RCC 7860 (cell line): ENCODE data around the gene PMEPA1.

ENCODE experiments used
- DNase-seq: peaks from one replicate; pipeline ENCODE4 v3.0.0-alpha.2; 2015; ENCODE audit warnings: low spot score
- FAIRE-seq: peaks from 2 replicates; lab custom pipeline; 2012; peaks lifted over from hg19 to GRCh38; lab: Jason Lieb, UNC

Gene PMEPA1

DNA sequence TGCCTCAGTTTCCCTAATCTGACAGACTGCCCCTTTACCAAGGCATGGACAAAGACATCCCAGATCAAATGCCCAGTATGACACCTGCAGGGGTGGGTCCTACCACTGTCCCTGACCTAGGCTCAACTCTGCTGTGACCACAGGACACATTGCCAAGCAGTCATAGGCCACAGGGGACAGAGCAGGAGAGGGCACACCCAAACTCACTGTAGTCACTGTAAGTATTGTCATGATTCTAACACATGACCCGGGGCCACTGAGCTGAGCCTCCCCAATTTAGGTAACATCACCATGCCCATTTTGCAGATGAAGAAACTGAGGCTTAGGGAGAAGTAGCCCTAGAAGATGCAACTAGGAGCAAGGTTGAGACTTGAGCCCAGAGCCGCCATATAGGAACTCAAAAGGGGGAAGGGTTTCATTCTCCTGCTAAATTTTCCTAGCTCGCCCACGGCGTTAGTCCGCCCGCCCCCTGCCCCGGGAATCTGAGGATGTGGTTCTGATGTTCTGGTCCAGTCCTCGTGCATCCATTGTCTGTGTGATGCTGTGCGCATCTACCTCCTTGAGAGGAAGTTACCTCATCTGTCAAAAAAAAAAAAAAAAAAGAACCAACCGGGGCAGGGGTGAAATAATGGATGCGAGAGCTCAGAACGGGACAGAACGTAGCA is 44.8 kb downstream of the PMEPA1 start:
- FAIRE-seq (no peak), DNase-seq (no peak)

GRCh38 chr20:57664476-57664875 is 45.3 kb downstream of the PMEPA1 start:
- no peak for FAIRE-seq
- DNase-seq, result no peak

DNA sequence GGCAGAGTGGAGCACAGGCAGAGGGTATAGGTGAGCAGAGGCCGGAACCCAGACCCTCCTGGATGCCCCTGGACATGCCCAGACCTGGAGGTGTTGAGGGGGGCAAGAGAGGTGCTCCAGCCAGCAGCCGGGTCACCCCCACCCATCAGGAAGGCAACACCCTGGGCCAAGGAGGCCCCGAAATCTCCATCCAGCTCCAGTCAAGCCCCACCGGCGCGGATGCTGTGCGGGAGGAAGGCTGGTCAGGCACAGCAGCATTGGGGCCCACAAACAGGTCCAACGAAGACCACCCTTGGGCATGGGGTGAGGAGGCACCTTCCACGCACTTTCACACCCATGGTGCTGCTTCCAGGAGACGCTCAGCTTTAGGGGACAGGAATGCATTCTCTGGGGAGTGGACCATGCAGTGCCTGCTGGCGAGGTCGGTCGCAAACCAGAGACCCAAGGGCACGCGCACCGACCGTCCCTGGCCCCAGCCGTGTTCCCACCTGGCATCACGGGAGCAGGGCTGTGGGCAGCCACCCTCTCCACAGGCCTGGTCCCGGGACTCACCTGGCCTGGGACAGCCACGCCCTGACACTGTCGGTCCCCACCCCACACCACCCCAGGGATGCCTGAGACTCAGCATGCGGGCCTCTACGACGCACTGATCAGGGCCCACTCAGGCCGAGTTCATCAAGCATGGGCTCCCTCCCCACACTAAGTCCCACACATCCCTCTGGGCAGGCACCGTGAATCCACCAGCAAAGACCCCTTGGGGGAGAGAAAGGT is 45.9 kb downstream of the PMEPA1 start:
- DNase-seq (no peak), FAIRE-seq (no peak)

GRCh38 chr20:57663241-57663640 is 46.6 kb downstream of the PMEPA1 start:
- FAIRE-seq, result no peak
- no peak for DNase-seq

DNA sequence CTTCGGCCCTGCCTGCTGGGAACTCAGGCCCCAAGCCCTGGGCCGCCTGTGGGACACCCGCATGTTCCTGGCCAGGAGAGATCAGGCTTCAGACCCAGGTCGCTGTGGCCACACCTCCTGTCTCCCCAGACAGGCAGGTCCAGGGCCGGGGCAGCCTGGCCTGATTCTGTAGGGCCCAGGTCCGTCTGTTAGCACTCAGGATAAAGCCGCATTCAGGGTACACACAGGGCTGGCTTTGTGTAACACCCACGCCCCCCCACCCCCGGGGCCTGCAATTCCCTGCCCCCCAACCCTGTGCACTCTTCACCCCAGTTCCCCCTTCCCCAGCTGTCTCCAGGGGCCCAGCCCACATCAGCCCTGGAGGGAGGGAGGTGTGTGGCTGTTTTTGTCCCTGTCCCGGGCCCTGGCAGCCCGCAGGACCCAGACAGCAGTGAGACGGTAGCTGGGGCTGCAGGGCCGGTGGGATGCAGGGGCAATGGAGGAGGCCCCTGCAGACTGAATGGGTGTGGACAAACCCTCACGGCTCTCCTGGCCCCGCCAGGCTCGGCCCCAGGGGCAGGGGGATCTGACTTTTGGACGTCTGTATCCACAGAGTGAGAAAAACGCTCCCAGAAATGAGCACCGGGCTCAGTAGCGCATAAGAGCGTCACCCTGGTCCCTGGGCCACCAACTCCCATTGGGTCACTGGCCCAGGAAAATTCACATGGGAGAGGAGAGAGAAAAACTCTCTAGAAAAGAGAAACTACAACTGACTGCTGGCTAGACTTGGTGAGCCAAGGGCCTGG is 47.2 kb downstream of the PMEPA1 start:
- DNase-seq (no peak), FAIRE-seq (no peak)

DNA sequence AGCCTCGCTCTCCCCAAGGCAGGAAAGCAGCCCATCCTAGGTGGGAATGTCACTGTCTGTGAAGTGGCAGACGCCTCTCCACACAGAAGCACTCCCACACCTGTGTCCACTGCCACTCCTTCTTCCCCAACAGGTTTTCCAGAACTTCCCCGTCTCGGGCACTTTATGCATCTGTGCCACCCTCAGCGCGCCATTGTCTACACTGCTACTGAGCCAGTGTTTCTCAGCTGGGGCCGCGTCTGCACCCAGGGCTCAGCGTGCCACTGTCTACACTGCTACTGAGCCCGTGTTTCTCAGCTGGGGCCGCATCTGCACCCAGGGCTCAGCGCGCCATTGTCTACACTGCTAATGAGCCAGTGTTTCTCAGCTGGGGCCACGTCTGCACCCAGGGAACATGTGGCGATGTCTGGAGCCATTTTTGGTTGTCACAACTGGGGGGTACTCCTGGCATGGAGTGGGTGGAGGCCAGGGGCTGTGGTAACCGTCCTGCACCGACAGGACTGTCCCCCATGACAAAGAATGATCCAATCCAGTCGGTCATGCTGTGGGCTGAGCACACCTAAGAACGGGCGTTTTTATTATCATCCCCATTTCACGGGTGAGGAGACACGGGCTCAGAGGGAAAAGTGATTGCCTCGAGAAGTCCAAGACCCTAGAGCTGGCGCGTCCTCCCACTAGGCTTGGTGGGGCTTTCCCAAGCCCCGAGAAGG is 47.9 kb downstream of the PMEPA1 start:
- DNase-seq (no peak), FAIRE-seq (no peak)

DNA sequence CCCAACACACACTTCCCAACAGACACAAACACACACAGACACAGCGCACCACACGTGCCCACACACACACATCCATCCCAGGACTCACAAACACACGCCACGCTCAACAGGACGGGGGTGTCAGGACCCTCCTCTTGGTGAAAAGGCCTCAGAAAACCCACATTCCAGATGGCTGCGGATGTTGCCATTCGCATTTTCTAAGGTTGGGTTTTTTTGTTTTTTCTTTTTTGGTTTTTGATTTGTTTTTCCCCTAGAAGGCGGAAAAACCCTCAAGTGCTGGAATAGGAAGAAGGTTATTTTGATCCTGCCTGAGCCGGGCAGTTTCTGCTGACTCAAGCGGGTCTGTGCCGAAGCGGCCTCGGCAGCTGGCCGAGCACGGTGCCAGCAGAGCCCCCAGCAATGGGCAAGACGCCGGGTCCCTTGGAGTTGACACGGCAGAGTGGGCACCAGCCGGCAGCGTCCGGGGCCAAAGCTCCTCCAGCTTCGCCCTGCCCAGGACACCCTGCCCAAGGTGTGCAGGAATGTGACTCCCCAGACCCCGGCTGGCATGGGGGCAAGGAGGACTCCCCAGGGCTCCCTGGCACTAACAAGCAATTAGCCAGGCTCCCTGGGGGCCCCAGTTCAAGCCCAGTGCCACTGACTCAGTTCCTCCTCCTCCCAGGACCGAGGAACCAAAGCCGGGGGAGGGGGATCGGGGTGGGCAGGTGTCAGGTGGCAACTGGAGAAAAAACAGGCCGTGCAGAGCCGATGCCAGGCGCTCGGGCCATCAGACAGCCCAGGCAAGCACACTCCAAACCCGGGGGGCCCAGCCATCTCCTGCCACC is 48.7 kb downstream of the PMEPA1 start:
- FAIRE-seq (no peak), DNase-seq (no peak)

DNA sequence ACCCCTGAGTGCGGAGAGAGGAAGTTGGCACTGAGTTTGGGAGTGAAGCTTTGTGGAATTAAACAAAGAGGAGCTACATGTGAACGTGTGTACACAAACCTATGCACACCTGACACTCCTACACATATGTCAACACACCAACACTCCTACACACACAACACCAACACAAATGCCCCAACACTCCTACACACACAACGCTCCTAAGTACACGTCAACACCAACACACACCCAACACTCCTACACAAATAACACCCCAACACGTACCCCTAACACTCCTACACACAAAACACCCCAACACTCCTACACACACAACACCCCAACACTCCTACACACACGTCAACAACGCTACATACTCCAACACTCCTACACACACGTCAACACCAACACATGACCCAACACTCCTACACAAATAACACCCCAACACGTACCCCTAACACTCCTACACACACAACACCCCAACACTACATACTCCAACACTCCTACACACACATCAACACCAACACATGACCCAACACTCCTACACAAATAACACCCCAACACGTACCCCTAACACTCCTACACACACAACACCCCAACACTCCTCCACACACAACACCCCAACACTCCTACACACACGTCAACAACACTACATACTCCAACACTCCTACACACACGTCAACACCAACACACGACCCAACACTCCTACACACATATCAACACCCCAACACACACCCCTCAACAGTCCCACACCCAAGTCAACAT is 49.5 kb downstream of the PMEPA1 start:
- no peak for DNase-seq

GRCh38 chr20:57659517-57660180 is 50.2 kb downstream of the PMEPA1 start:
- no peak for DNase-seq
- no peak for FAIRE-seq

More for the DNA sequence above, 49.5 kb downstream of the PMEPA1 start:
- FAIRE-seq, result no peak

DNA sequence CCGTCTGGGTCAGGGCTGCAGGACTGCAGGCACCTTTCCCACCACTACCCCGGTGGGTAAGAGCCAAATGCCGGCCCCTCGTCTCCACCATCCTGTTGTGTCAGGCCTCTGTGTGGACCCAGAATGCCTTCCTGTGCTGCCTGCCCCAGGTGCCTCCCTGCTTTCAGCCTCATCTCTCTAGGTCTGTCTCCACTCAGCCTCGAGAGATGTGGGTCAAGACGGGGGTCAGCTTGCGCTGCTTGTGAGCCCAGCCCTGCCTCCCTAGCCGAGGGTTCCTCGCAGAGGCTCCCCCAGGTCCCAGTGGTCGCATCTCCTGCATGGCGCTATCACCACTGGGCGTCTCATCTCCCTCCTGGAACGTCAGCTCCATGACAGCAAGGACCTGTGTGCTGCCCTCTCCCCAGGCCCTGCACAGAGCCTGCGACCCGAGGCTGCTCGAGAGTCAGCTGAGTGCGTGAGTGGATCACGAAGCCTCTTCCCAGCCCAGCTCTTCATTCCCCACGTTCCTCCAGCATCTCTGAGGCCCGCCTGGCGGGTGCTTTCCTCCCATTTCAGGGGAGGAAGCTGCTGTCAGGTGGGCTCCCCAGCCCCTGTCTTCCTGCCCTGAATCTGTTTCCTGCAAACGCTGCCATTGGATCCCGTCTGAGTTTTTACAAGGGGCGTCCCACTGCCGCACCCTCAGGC is 50.8 kb downstream of the PMEPA1 start:
- no peak for FAIRE-seq
- DNase-seq, result no peak

DNA sequence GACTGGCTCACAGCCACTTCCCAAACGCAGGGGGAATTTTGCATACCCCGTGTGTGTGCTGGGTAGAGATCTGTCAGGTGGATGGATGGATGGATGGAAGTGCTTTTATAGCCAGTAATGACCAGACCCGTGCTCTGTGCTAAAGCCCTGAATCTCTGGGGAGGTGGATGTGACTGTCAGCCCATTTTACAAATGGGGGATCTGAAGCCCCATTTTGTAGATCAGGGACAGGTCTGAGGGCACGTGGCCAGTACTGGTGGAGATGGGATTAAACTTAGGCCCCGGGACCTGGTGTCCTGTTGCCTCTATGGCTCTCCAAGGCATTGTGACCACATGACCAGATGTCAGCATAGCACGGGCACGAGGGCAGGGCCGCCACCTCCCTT is 51.4 kb downstream of the PMEPA1 start:
- FAIRE-seq (no peak), DNase-seq (no peak)

DNA sequence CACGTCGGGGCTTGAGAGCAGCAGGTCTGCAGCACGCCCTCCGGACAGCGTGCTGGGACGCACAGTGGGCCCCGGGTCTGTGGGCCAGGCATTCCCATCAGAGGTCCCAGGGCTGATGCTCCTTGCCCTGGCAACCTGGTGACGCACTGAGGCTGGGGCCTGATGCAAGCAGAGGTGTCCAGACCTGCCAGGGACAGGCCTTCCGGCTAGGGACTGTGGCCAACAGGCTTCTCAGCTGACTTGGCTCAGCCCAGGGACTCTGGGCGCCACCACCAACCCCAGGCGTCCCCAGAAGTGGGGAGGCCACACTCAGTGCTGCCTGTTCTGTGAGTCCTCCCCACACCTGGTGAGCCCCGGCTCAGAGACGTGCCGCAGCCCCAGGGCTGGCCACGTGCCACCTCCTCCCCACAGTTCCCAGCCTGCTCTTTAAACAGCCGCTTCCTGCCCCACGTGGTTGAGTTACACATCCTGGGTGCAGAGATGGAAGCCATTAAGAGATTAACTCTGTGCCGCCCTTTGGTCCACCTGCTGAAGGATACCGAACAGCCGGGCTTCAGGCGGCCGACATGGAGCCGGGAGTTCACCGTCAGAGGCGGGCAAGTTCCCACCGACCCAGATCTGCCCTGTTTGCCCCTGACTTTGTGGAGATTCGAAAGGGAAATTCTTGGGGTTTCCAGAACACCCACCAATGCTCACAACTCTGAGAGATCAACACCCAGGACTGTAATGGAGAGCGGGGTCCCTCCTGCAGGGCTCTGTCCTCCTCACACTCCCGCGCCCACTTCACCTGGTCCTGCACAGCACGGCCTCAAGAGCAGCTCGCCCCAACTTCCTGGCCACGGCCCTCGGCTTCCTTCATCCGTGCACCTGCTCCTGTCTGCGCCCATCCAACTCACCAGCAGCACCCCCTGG is 52.0 kb downstream of the PMEPA1 start:
- DNase-seq (no peak), FAIRE-seq (no peak)

DNA sequence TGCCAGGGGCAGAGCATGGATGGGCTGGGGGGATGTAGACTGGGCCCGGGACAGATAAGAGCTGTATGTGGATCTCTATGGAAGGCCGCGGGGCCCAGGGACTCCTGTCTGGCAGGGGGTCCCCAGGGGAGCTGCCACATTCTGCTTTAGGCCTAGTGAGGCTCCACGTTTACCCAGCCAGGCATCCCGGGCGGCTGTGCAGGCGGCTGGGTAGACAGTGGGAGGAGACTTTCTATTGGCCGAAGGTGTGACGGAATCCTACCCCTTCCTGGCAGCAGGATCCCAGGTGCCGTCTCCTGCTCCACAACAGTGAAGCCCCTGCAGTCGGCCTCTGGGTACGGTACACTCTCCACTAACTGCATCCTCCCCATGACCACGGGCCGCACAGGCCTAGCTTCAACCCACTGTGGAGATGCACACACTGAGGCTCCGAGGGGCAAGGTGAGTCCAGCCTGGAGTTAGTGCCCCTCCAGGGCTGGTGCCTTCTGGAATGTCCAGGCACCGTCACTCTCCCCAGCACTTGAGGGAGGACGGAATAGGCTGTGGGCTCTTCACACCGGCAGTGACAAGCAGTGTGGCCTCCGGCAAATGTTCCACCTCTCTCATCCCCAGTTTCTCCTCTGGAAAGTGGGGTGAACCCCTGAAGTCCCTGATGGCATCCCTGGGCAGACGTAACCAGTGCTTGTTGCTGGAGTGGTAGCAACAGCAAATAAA is 52.8 kb downstream of the PMEPA1 start:
- FAIRE-seq (no peak), DNase-seq (no peak)

DNA sequence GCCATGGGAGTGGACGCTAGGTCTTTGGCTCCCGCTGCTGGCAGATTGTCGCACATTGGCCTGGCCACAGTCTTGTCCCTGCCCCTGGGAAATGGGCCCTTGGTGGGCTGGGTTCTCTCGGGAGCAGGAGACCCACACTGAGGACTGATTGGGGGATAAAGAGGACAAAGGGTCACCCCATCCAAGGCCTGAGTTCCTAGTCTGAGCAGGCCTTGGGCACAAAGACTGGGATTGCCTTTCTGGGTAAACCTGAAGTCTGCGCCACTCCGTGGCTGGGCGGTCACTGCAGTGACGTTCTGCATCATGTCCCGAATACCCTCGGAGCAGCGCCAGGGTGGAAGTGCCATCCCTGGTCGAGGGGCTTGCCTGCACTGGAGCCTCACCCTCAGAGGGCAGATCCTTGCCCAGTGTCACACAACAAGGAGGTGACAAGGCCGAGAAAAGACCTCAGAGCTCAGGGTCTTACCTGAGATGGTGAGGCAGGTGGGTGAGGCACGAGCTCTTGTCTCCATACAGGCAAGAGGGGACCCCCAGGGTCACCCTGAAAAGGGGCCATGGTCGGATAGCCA is 53.5 kb downstream of the PMEPA1 start:
- no peak for DNase-seq

DNA sequence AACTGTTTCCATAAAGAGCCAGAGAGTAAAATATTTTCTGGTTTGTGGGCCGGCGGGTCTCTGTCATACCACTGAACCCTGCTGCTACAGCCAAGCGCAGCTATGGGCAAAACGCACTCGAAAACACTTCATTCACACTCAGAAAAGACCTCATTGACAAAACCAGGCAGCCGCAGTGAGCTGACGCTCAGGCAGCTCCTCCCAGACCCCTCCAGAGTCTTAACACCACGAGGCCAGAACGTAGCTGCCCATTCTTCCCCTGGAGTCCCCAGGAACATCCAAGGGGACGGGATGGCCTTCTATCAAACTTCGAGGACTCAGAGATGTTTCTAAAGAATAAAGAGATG is 54.0 kb downstream of the PMEPA1 start:
- DNase-seq (no peak), FAIRE-seq (no peak)

More for the DNA sequence above, 53.5 kb downstream of the PMEPA1 start:
- no peak for FAIRE-seq

DNA sequence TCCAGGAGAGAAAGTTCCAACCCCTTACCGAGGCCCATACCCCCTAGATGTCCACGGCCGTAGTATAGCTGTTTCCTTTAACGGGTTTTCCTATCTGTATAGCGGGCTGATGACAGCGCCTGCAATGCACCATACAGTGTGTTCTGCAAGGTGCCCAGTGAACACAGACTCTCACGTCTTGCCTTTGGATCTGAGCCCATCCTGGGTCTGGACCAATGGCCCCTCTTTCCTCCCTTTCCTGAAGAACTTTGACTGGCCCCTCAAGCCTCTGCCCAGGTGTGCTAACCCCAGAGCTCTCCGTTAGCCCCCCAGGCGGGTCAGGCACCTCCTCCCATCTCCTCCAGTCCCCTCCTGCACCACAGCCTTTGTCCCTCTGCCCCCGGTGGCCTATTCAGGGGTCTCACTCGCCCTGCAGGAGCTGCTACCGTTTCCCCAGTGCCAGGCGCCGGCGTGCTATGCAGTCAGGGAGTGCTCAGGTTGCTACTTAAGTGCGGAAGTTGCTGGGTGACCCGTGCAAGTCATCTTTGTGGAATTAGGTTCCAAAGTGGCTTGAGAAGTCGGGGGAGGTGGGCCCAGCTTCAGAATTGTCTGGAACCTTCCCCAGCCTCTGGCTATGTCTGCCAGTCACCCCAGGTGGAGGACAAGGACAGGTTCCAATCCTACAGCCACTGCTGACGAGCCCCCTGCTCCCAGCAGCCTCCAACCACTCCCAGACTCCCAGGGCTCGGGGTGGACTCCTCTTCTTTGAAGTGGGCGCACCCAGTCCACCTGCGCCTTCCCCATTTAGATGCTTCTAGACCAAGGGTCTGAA is 54.6 kb downstream of the PMEPA1 start:
- DNase-seq, result no peak

More for the DNA sequence above, 54.6 kb downstream of the PMEPA1 start:
- no peak for FAIRE-seq
